Activated T-helper 1 cell treated with anti-CD3 and anti-CD28 coated beads, Interleukin-12 subunit alpha, Interleukin-12 subunit beta, Interleukin-2, Interleukin-4 antibody, amounts not matched to agents 30 ng/mL and 10 ng/mL and 1 ng/mL, durations not matched to agents 14 hours and 24 hours and 36 hours (primary cell): Measurements from ENCODE around the gene CYP1B1. TPM values are rescaled to one million over a fixed set of nuclear protein-coding genes. Genes with fewer than 3 reads are reported as not detected.
"Not testable (repeated sequence)": the region's sequence is repeated elsewhere in the genome, so short reads cannot be mapped to it uniquely, and the experiment has no call there.

Experiments used
- DNase-seq: peaks from one replicate; pipeline ENCODE4 v3.0.0; 2021; ENCODE audit warnings: low spot score
- H3K27ac Mint-ChIP-seq: one replicate; pipeline ENCODE4 v1.8.0; 2021; ENCODE audit warnings: mild to moderate bottlenecking, mixed read lengths
- H3K27me3 Mint-ChIP-seq: one replicate; pipeline ENCODE4 v1.8.0; 2022; ENCODE audit warnings: mild to moderate bottlenecking, moderate library complexity, mixed read lengths; ENCODE audit not compliant: insufficient read depth
- H3K36me3 Mint-ChIP-seq: one replicate; pipeline ENCODE4 v1.8.0; 2021; ENCODE audit warnings: low read depth, mixed read lengths
- H3K4me1 Mint-ChIP-seq: one replicate; pipeline ENCODE4 v1.8.0; 2021; ENCODE audit warnings: low read depth, mixed read lengths
- H3K4me3 Mint-ChIP-seq: one replicate; pipeline ENCODE4 v1.8.0; 2021; ENCODE audit warnings: mild to moderate bottlenecking, moderate library complexity, mixed read lengths
- H3K9me3 Mint-ChIP-seq: one replicate; pipeline ENCODE4 v1.8.0; 2021; ENCODE audit warnings: mixed read lengths
- intact Hi-C: fragments of 100-400 bp; cut with micrococcal nuclease; formaldehyde crosslinking; loops from one replicate; pipeline ENCODE4 v1.15.1; 2024
- total RNA-seq: library from RNA; stranded (reverse); gene quantifications from 2 replicates; pipeline ENCODE4 v1.2.3, GENCODE V29; 2022

Gene CYP1B1
- total RNA-seq, 1 donor from 2014 or later = 14.7 TPM

DNA sequence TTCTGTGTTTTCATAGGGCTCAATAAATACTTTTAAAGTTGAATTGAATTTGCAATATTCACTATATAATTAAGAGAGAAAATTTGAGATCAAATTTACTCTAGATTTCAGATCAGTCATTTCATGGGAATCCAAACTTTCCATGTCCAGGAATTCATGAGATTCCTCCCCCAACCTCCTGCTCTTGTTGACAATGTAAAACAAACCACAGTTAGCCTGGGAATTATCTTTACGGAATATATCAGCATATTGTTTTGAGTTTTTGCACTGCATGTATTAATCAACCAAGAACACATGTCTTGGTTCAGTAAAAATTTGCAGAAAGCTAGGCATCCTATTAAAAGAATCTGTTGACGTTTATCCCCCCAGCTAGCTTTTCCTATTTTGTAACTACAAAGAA, 42.3 kb downstream of the CYP1B1 start:
- H3K9me3 Mint-ChIP-seq = no peaks in the 10 kb centered on the region

DNA sequence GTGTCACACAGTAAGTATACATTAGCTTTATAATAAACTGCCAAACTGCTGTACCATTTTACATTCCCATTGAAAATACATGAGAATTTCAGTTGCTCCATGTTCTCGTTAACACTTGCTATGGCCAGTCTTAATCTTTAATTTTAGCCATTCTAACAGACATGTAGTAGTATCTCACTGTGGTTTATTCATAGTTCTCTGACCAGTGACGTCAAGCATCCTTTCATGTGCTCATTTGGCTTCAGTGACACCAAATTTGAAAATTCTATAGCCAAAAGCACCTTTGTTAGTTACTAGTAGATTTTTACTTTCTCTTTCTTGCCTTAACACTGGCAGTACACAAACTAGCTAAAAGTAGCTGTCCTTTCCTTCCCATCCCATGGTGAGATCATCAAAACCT, 43.0 kb downstream of the CYP1B1 start:
- intact Hi-C loops = no loop called here
- H3K36me3 Mint-ChIP-seq = no peaks in the 10 kb centered on the region
- H3K4me1 Mint-ChIP-seq = peaks cover 17% of the 10 kb centered on the region
- no peak for DNase-seq
- peaks cover 21% of the 10 kb centered on the region for H3K27me3 Mint-ChIP-seq
- H3K9me3 Mint-ChIP-seq = no peaks in the 10 kb centered on the region
- no peak overlapping the region for H3K4me3 Mint-ChIP-seq
- H3K27ac Mint-ChIP-seq = no peak overlapping the region

More for the DNA sequence above, 42.3 kb downstream of the CYP1B1 start:
- Mint-ChIP-seq H3K27me3 (peaks cover 23% of the 10 kb centered on the region), H3K4me1 (peaks cover 23% of the 10 kb centered on the region), H3K4me3 (no peak overlapping the region), H3K27ac (no peak overlapping the region), H3K36me3 (no peaks in the 10 kb centered on the region)
- no peak for DNase-seq
- intact Hi-C loops = no loop called here

GRCh38 chr2:38030635-38031355, 45.2 kb downstream of the CYP1B1 start:
- intact Hi-C loops = no loop called here
- Mint-ChIP-seq H3K4me1 (peaks cover 8% of the 10 kb centered on the region), H3K4me3 (no peak overlapping the region), H3K27ac (no peak overlapping the region), H3K36me3 (no peaks in the 10 kb centered on the region), H3K9me3 (no peaks in the 10 kb centered on the region), H3K27me3 (peaks cover 11% of the 10 kb centered on the region)
- DNase-seq = no peak

GRCh38 chr2:38029512-38029911, 46.4 kb downstream of the CYP1B1 start:
- intact Hi-C loops = no loop called here
- H3K4me3 Mint-ChIP-seq = no peak overlapping the region
- DNase-seq = no peak
- no peak overlapping the region for H3K27ac Mint-ChIP-seq
- H3K36me3 Mint-ChIP-seq = no peaks in the 10 kb centered on the region
- H3K4me1 Mint-ChIP-seq = peaks cover 8% of the 10 kb centered on the region
- H3K27me3 Mint-ChIP-seq = peaks cover 11% of the 10 kb centered on the region
- H3K9me3 Mint-ChIP-seq = no peaks in the 10 kb centered on the region

DNA sequence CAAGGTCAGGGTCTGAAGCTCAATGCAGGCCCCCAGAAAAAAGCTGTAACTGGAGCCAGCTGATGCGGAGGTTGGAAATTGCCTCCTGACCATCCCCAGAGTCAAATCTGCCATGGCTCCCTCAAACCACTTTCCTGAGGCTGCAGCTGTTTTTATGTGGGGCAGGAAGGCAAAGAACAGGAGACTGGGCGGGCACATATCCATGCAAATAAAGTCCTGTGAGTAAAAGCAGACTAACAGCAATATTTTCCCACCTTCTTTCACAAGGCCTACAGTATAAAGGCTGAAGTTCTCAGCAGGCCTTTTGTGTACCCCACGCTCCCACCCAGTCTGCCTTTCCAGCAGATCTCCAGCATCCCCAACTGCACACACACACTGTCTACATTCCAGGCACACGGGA, 47.1 kb downstream of the CYP1B1 start:
- Mint-ChIP-seq H3K4me1 (peaks cover 8% of the 10 kb centered on the region), H3K36me3 (no peaks in the 10 kb centered on the region), H3K9me3 (no peaks in the 10 kb centered on the region), H3K27ac (no peak overlapping the region), H3K4me3 (no peak overlapping the region), H3K27me3 (peaks cover 15% of the 10 kb centered on the region)
- intact Hi-C loops = no loop called here
- no peak for DNase-seq

GRCh38 chr2:38026846-38027245, 49.1 kb downstream of the CYP1B1 start:
- Mint-ChIP-seq H3K36me3 (no peaks in the 10 kb centered on the region), H3K4me3 (no peak overlapping the region), H3K27me3 (peaks cover 17% of the 10 kb centered on the region), H3K9me3 (no peaks in the 10 kb centered on the region), H3K27ac (no peak overlapping the region), H3K4me1 (no peaks in the 10 kb centered on the region)
- intact Hi-C loops = no loop called here
- no peak for DNase-seq

GRCh38 chr2:38021589-38021988, 54.4 kb downstream of the CYP1B1 start:
- intact Hi-C loops = no loop called here

DNA sequence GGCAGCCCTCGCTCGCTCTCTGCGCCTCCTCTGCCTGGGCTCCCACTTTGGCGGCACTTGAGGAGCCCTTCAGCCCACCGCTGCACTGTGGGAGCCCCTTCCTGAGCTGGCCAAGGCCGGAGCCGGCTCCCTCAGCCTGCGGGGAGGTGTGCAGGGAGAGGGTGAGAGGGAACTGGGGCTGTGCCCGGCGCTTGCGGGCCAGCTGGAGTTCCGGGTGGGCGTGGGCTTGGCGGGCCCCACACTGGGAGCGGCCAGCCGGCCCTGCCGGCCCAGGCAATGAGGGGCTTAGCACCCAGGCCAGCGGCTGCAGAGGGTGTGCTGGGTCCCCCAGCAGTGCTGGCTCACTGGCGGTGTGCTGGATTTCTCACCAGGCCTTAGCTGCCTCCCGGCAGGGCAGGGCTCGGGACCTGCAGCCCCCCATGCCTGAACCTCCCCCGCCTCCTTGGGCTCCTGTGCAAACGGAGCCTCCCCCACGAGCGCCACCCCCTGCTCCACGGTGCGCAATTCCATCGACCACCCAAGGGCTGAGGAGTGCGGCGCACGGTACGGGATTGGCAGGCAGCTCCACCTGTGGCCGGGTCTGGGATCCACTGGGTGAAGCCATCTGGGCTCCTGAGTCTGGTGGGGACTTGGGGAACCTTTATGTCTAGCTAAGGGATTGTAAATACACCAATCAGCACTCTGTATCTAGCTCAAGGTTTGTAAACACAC, 55.4 kb downstream of the CYP1B1 start:
- H3K9me3 Mint-ChIP-seq, H3K4me1 Mint-ChIP-seq, H3K4me3 Mint-ChIP-seq, H3K27ac Mint-ChIP-seq, DNase-seq, intact Hi-C loops, H3K36me3 Mint-ChIP-seq: not testable (repeated sequence)
- peaks cover 17% of the 10 kb centered on the region for H3K27me3 Mint-ChIP-seq

More at GRCh38 chr2:38021589-38021988, 54.4 kb downstream of the CYP1B1 start:
- Mint-ChIP-seq H3K4me3 (no peak overlapping the region), H3K27me3 (peaks cover 13% of the 10 kb centered on the region), H3K36me3 (no peaks in the 10 kb centered on the region), H3K27ac (no peak overlapping the region), H3K9me3 (no peaks in the 10 kb centered on the region), H3K4me1 (no peaks in the 10 kb centered on the region)
- no peak for DNase-seq

DNA sequence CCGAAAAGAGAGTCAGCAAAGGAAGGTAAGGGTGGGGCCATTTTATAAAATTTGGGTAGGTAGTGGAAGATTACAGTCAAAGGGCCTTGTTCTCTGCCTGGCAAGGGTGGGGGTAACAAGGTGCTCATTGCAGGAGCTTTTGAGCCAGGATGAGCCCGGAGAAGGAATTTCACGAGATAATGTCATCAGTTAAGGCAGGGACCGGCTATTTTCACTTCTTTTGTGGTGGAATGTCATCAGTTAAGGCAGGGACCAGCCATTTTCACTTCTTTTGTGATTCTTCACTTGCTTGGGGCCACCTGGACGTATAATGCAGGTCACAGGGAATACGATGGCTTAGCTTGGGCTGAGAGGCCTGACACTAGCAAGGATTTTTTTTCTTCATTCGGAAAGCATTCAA, 58.1 kb downstream of the CYP1B1 start:
- Mint-ChIP-seq H3K27me3 (peaks cover 7% of the 10 kb centered on the region), H3K36me3 (no peaks in the 10 kb centered on the region), H3K27ac (no peak overlapping the region), H3K4me1 (no peaks in the 10 kb centered on the region), H3K4me3 (no peak overlapping the region), H3K9me3 (no peaks in the 10 kb centered on the region)
- intact Hi-C loops = no loop called here
- DNase-seq = no peak

Other genes with a start within 250 kb of the CYP1B1 start
- 1.3 and 2.2 TPM in 2 replicates for gene RMDN2, start 150.9 kb downstream of the CYP1B1 start, total RNA-seq